Pulmonary artery endothelial cell (primary cell): ENCODE measurements around the gene DRAXIN. TPM values are rescaled to one million over a fixed set of nuclear protein-coding genes. Genes with fewer than 3 reads are reported as not detected.
"Not testable (repeated sequence)": the region's sequence is repeated elsewhere in the genome, so short reads cannot be mapped to it uniquely, and the experiment has no call there.

Source experiments
- DNase-seq: peaks from one replicate; pipeline ENCODE4 v3.0.0-alpha.2; 2011; ENCODE audit warnings: low read depth, low spot score
- total RNA-seq: library from RNA; depleted of rRNA; stranded (reverse); fragments of >200 nt; gene quantifications from 2 replicates; pipeline ENCODE4 v1.2.3, GENCODE V29; 2014

The DRAXIN gene
- total RNA-seq: 0.11 and 0.33 TPM in 2 replicates

GRCh38 chr1:11691302-11691914, at the start of gene DRAXIN:
DRAXIN (plus strand) TSS chr1:11691710; CDS start chr1:11706259, 14,549 bp downstream.
- no peak for DNase-seq

- no peak for DNase-seq
Observed at GRCh38 chr1:11641776-11642305, 49.7 kb upstream of the DRAXIN start.

- not testable (repeated sequence) for DNase-seq
Observed at GRCh38 chr1:11642418-11643017, 49.0 kb upstream of the DRAXIN start.

GRCh38 chr1:11643782-11644181, 47.7 kb upstream of the DRAXIN start:
- no peak for DNase-seq

GRCh38 chr1:11645270-11645669, 46.2 kb upstream of the DRAXIN start:
- DNase-seq: no peak

GRCh38 chr1:11645670-11646265, 45.7 kb upstream of the DRAXIN start:
- DNase-seq: peak; percentile 40

- DNase-seq: no peak
Observed at GRCh38 chr1:11646317-11646716, 45.2 kb upstream of the DRAXIN start.

GRCh38 chr1:11647333-11647732, 44.2 kb upstream of the DRAXIN start:
- no peak for DNase-seq

GRCh38 chr1:11648039-11648438, 43.5 kb upstream of the DRAXIN start:
- DNase-seq: no peak

GRCh38 chr1:11648732-11649158, 42.8 kb upstream of the DRAXIN start:
- DNase-seq: no peak

- DNase-seq: no peak
Observed at GRCh38 chr1:11649237-11649623, 42.3 kb upstream of the DRAXIN start.

- DNase-seq: no peak
Observed at GRCh38 chr1:11649624-11650330, 41.7 kb upstream of the DRAXIN start.

- peak; percentile 53 for DNase-seq
Observed at GRCh38 chr1:11650331-11650991, 41.0 kb upstream of the DRAXIN start.

GRCh38 chr1:11651017-11651416, 40.5 kb upstream of the DRAXIN start:
- DNase-seq: no peak

- DNase-seq: no peak
Observed at GRCh38 chr1:11652203-11652780, 39.2 kb upstream of the DRAXIN start.

GRCh38 chr1:11653101-11653860, 38.2 kb upstream of the DRAXIN start:
- no peak for DNase-seq

- DNase-seq: no peak
Observed at GRCh38 chr1:11653861-11654136, 37.7 kb upstream of the DRAXIN start.

GRCh38 chr1:11654137-11654938, 37.2 kb upstream of the DRAXIN start, which contains the start of the genes FBXO2 and FBXO44:
FBXO2 (minus strand) TSS chr1:11654429; CDS start chr1:11654340, 89 bp downstream.
FBXO44 (plus strand) TSS chr1:11654877; CDS start chr1:11655836, 959 bp downstream.
- no peak for DNase-seq
